Lower lobe of right lung (tissue), 2 donors: ENCODE results near the gene MAP9. TPM values are rescaled to one million over a fixed set of nuclear protein-coding genes. Genes with fewer than 3 reads are reported as not detected.
"Not testable (repeated sequence)": the region's sequence is repeated elsewhere in the genome, so short reads cannot be mapped to it uniquely, and the experiment has no call there.

Experiments used
- ATAC-seq, 2 donors: fragments of 200-7000 bp; cut with Tn5 transposase; one replicate each; pipeline ENCODE4 v1.9.1; 2020 to 2022; ENCODE audit warnings: mild to moderate bottlenecking in 2 of 2, moderate library complexity in 2 of 2
- DNase-seq: peaks from one replicate; pipeline ENCODE4 v3.0.0-alpha.2; 2020
- H3K27ac ChIP-seq: fragments of 200-600 bp; one replicate; pipeline ENCODE4 v1.8.0; 2022
- H3K27me3 ChIP-seq: fragments of 200-600 bp; one replicate; pipeline ENCODE4 v1.8.0; 2022; ENCODE audit warnings: low read depth
- H3K36me3 ChIP-seq: fragments of 200-600 bp; one replicate; pipeline ENCODE4 v1.8.0; 2022; ENCODE audit warnings: mild to moderate bottlenecking
- H3K4me1 ChIP-seq: fragments of 200-600 bp; one replicate; pipeline ENCODE4 v1.8.0; 2022
- H3K4me3 ChIP-seq: fragments of 200-600 bp; one replicate; pipeline ENCODE4 v1.8.0; 2022; ENCODE audit warnings: mild to moderate bottlenecking
- H3K9me3 ChIP-seq: fragments of 200-600 bp; one replicate; pipeline ENCODE4 v1.8.0; 2022
- intact Hi-C: fragments of 100-400 bp; cut with DNase I; formaldehyde crosslinking; loops from one replicate; pipeline ENCODE4 v1.11.0; 2022
- long read RNA-seq: library from polyadenylated mRNA; unstranded; transcript quantifications from one replicate; pipeline ENCODE4 v2.0.0, GENCODE V29; 2021
- total RNA-seq: library from RNA; stranded (reverse); fragmentation: NEBNext Ultra II Directional; extraction: Animal tissue kit (Norgen Biotek cat#: 25700); gene quantifications from one replicate; pipeline ENCODE4 v1.2.1, GENCODE V29; 2021
- TF ChIP-seq, protein P1 (sequence below): fragments of 200-600 bp; IDR thresholded peaks from one replicate; pipeline ENCODE4 v1.8.0; 2022; ENCODE audit warnings: antibody characterized with exemption, mild to moderate bottlenecking
- donor health status: DM: no; HTN: yes; CAD: no; lungs with severe emphysema.

MAP9 gene
- total RNA-seq, result 14.7 TPM
- long read RNA-seq, partial matches to known transcripts, result 7 of 16 reads
- long read RNA-seq, other reads (novel, unspliced or antisense), result 8 of 16 reads

GRCh38 chr4:155376387-155377268 lies at the start of gene MAP9:
TSS of gene MAP9 (minus strand) at chr4:155376965. CDS start at chr4:155375850, 1,115 bp downstream.
- H3K4me3 ChIP-seq, result peak within 1 kb of the TSS; percentile 68
- no peaks in the 10 kb centered on the region for H3K9me3 ChIP-seq
- peak; percentile 99 for ATAC-seq
- H3K36me3 ChIP-seq, result peaks cover 5% of the 10 kb centered on the region
- H3K27ac ChIP-seq, result peak within 1 kb of the TSS; percentile 50
- TF ChIP-seq, protein P1, sequence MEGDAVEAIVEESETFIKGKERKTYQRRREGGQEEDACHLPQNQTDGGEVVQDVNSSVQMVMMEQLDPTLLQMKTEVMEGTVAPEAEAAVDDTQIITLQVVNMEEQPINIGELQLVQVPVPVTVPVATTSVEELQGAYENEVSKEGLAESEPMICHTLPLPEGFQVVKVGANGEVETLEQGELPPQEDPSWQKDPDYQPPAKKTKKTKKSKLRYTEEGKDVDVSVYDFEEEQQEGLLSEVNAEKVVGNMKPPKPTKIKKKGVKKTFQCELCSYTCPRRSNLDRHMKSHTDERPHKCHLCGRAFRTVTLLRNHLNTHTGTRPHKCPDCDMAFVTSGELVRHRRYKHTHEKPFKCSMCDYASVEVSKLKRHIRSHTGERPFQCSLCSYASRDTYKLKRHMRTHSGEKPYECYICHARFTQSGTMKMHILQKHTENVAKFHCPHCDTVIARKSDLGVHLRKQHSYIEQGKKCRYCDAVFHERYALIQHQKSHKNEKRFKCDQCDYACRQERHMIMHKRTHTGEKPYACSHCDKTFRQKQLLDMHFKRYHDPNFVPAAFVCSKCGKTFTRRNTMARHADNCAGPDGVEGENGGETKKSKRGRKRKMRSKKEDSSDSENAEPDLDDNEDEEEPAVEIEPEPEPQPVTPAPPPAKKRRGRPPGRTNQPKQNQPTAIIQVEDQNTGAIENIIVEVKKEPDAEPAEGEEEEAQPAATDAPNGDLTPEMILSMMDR, result no peak
- peak; percentile 91 for DNase-seq
- H3K4me1 ChIP-seq, result peaks cover 10% of the 10 kb centered on the region
- intact Hi-C loops, result no loop called here
- no peaks in the 10 kb centered on the region for H3K27me3 ChIP-seq

DNA sequence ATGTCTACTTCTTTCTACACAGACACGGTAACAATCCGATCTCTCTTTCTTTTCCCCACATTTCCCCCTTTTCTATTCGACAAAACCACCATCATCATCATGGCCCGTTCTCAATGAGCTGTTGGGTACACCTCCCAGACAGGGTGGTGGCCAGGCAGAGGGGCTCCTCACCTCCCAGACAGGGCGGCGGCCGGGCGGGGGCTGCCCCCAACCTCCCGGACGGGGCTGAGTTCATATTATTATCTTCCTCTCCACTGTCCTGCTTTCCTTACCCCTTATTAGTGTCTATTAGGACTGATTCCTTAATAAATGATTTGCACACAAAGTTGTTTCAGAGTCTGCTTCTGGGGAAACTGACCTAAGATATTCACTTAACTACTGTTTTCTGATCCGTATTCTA lies 48.0 kb upstream of the MAP9 start:
- DNase-seq, H3K4me3 ChIP-seq, H3K4me1 ChIP-seq, H3K36me3 ChIP-seq, intact Hi-C loops, ATAC-seq, H3K27me3 ChIP-seq, H3K27ac ChIP-seq, H3K9me3 ChIP-seq: not testable (repeated sequence)

DNA sequence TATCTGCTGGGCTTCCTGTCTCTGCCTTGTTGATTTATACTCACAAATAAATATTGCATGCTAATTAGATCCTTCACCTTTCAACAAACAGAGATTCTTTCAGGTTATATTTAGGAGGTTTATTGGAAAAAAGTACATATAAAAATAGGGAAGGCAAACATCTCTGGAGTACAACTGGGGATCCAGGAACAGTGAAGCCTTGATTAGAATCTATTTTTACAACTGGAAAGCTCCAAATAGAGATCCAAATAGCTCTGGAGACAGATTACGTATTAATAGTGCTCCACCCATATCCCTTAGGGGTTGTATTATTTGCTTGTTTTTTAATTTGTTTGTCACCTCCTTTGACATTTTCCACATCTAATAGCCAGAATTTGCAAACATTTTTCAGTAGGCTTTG lies 46.9 kb upstream of the MAP9 start:
- DNase-seq (no peak), ATAC-seq (no peak)
- Histone ChIP-seq H3K27ac (no peak overlapping the region), H3K36me3 (no peaks in the 10 kb centered on the region), H3K9me3 (peaks cover 6% of the 10 kb centered on the region), H3K27me3 (no peaks in the 10 kb centered on the region), H3K4me1 (no peaks in the 10 kb centered on the region), H3K4me3 (no peak overlapping the region)
- TF ChIP-seq, protein P1, result no peak
- intact Hi-C loops, result no loop called here

GRCh38 chr4:155419266-155419665 lies 42.5 kb upstream of the MAP9 start:
- intact Hi-C loops, result no loop called here
- Histone ChIP-seq H3K9me3 (no peaks in the 10 kb centered on the region), H3K27me3 (no peaks in the 10 kb centered on the region), H3K36me3 (no peaks in the 10 kb centered on the region), H3K4me3 (no peak overlapping the region), H3K27ac (no peak overlapping the region), H3K4me1 (no peaks in the 10 kb centered on the region)
- DNase-seq (no peak), ATAC-seq (no peak)
- TF ChIP-seq, protein P1, result no peak

GRCh38 chr4:155415662-155416061 lies 38.9 kb upstream of the MAP9 start:
- Histone ChIP-seq H3K9me3 (no peaks in the 10 kb centered on the region), H3K27me3 (no peaks in the 10 kb centered on the region), H3K4me1 (no peaks in the 10 kb centered on the region), H3K27ac (no peak overlapping the region), H3K36me3 (no peaks in the 10 kb centered on the region), H3K4me3 (no peak overlapping the region)
- TF ChIP-seq, protein P1, result no peak
- DNase-seq, result no peak
- no peak for ATAC-seq
- intact Hi-C loops, result no loop called here

- intact Hi-C loops, result no loop called here
- TF ChIP-seq, protein P1, result no peak
Measured at GRCh38 chr4:155413451-155413850, 36.7 kb upstream of the MAP9 start.

More at GRCh38 chr4:155413451-155413850, 36.7 kb upstream of the MAP9 start:
- ATAC-seq (no peak), DNase-seq (no peak)
- no peak overlapping the region for H3K4me3 ChIP-seq
- no peaks in the 10 kb centered on the region for H3K4me1 ChIP-seq
- H3K27ac ChIP-seq, result no peak overlapping the region
- H3K9me3 ChIP-seq, result no peaks in the 10 kb centered on the region
- no peaks in the 10 kb centered on the region for H3K36me3 ChIP-seq
- H3K27me3 ChIP-seq, result no peaks in the 10 kb centered on the region
